IMR-90 (cell line): ENCODE data around the gene SLC16A14. TPM values are rescaled to one million over a fixed set of nuclear protein-coding genes. Genes with fewer than 3 reads are reported as not detected.

Source experiments
- ATAC-seq: fragments of 200-7000 bp; cut with Tn5 transposase; 2 replicates; pipeline ENCODE4 v1.9.1; 2020; ENCODE audit warnings: low read depth, mild to moderate bottlenecking, moderate library complexity
- BruUV-seq: library from RNA; stranded (reverse); fragments of 400-500 nt; replicated peaks from 2 replicates; lab custom pipeline; 2021; lab: Mats Ljungman, UMichigan
- CTCF ChIA-PET: fragments of 300-600 bp; formaldehyde crosslinking; extraction: SDS; loops from one replicate; lab custom pipeline; 2021; ENCODE audit warnings: antibody characterized with exemption; lab: Yijun Ruan, JAX
- POLR2A ChIA-PET: fragments of 300-600 bp; sonication (Branson Sonifier 250); formaldehyde crosslinking; loops from one replicate; lab custom pipeline; 2022; ENCODE audit warnings: antibody characterized with exemption; ENCODE audit not compliant: unreplicated experiment; lab: Charles Lee
- DNase-seq: peaks from one replicate; pipeline ENCODE4 v3.0.0; 2013
- H2AFZ ChIP-seq: replicated peaks from 2 replicates; pipeline ENCODE3; 2013; ENCODE audit warnings: low read length, mild to moderate bottlenecking; ENCODE audit not compliant: poor library complexity
- H2AK5ac ChIP-seq: 2 replicates; pipeline ENCODE4 v1.6.1; 2013; ENCODE audit warnings: low read depth, low read length, inconsistent platforms
- H2AK9ac ChIP-seq: replicated peaks from 2 replicates; pipeline ENCODE3; 2013; ENCODE audit warnings: mild to moderate bottlenecking, low read depth, low read length, moderate library complexity; ENCODE audit not compliant: poor library complexity
- H2BK120ac ChIP-seq: 2 replicates; pipeline ENCODE4 v1.6.1; 2013; ENCODE audit warnings: low read depth, low read length, inconsistent platforms
- H2BK15ac ChIP-seq: 3 replicates; pipeline ENCODE4 v1.6.1; 2013; ENCODE audit warnings: low read depth, low read length, inconsistent platforms
- H2BK20ac ChIP-seq: 2 replicates; pipeline ENCODE4 v1.6.1; 2013; ENCODE audit warnings: low read depth, mild to moderate bottlenecking, inconsistent platforms, low read length, moderate library complexity
- H2BK5ac ChIP-seq: 2 replicates; pipeline ENCODE4 v1.6.1; 2013; ENCODE audit warnings: mild to moderate bottlenecking, low read depth, low read length, inconsistent platforms; ENCODE audit not compliant: poor library complexity, severe bottlenecking
- H3K14ac ChIP-seq: replicated peaks from 2 replicates; pipeline ENCODE4 v1.6.1; 2013; ENCODE audit warnings: low read depth, low read length, inconsistent platforms
- H3K18ac ChIP-seq: 2 replicates; pipeline ENCODE4 v1.6.1; 2013; ENCODE audit warnings: low read depth, low read length, control low read depth
- H3K23ac ChIP-seq: 2 replicates; pipeline ENCODE4 v1.6.1; 2013; ENCODE audit warnings: low read depth, low read length, inconsistent platforms
- H3K27ac ChIP-seq: 2 replicates; pipeline ENCODE4 v1.5.1; 2013; ENCODE audit warnings: mild to moderate bottlenecking, control low read depth, low read length; ENCODE audit not compliant: insufficient read depth
- H3K27me3 ChIP-seq: 2 replicates; pipeline ENCODE4 v1.6.1; 2013; ENCODE audit warnings: low read length; ENCODE audit not compliant: control insufficient read depth, insufficient read depth
- H3K36me3 ChIP-seq: 2 replicates; pipeline ENCODE4 v1.6.1; 2013; ENCODE audit warnings: low read length, mixed read lengths; ENCODE audit not compliant: control insufficient read depth, insufficient read depth
- H3K4ac ChIP-seq: 2 replicates; pipeline ENCODE4 v1.6.1; 2013; ENCODE audit warnings: low read depth, low read length, inconsistent platforms
- H3K4me1 ChIP-seq: 2 replicates; pipeline ENCODE4 v1.6.1; 2013; ENCODE audit warnings: low read length, mixed read lengths; ENCODE audit not compliant: control insufficient read depth, insufficient read depth
- H3K4me2 ChIP-seq: 2 replicates; pipeline ENCODE4 v1.6.1; 2013; ENCODE audit warnings: low read depth, mild to moderate bottlenecking, control low read depth, low read length, moderate library complexity
- H3K4me3 ChIP-seq: 2 replicates; pipeline ENCODE4 v1.5.1; 2013; ENCODE audit warnings: low read depth, mild to moderate bottlenecking, control low read depth, low read length, moderate library complexity; ENCODE audit not compliant: insufficient read depth
- H3K56ac ChIP-seq: 2 replicates; pipeline ENCODE4 v1.6.1; 2013; ENCODE audit warnings: low read length, inconsistent platforms; ENCODE audit not compliant: insufficient read depth; ENCODE audit errors: extremely low read depth
- H3K79me1 ChIP-seq, 2 experiments: 2 replicates each; pipeline ENCODE4 v1.6.1; 2013; ENCODE audit warnings: low read length in 2 of 2, inconsistent platforms in 1 of 2, low read depth in 1 of 2
- H3K9ac ChIP-seq: 2 replicates; pipeline ENCODE4 v1.6.1; 2013; ENCODE audit warnings: low read depth, low read length, control low read depth
- H3K9me1 ChIP-seq: 2 replicates; pipeline ENCODE4 v1.6.1; 2013; ENCODE audit warnings: low read length, inconsistent platforms; ENCODE audit not compliant: insufficient read depth
- H3K9me3 ChIP-seq: 2 replicates; pipeline ENCODE4 v1.6.1; 2013; ENCODE audit warnings: low read length; ENCODE audit not compliant: control insufficient read depth, insufficient read depth
- H4K20me1 ChIP-seq: 2 replicates; pipeline ENCODE4 v1.6.1; 2013; ENCODE audit warnings: low read length, inconsistent platforms; ENCODE audit not compliant: insufficient read depth
- H4K5ac ChIP-seq: 2 replicates; pipeline ENCODE4 v1.6.1; 2013; ENCODE audit warnings: mild to moderate bottlenecking, low read depth, low read length, control low read depth
- H4K8ac ChIP-seq, 2 experiments: 2 replicates each; pipeline ENCODE4 v1.6.1; 2013; ENCODE audit warnings: low read depth in 2 of 2, low read length in 2 of 2, control low read depth in 1 of 2, inconsistent platforms in 1 of 2
- H4K91ac ChIP-seq: 2 replicates; pipeline ENCODE4 v1.6.1; 2013; ENCODE audit warnings: low read depth, low read length, inconsistent platforms; ENCODE audit not compliant: insufficient read depth
- BHLHE40 ChIP-seq: fragments of 150-350 bp; IDR thresholded peaks from 2 replicates; pipeline ENCODE4 v1.6.1; 2016; ENCODE audit warnings: mild to moderate bottlenecking, low read depth, low read length
- CEBPB ChIP-seq: IDR thresholded peaks from 2 replicates; pipeline ENCODE4 v1.6.1; 2012; ENCODE audit warnings: low read depth, low read length, improper control_type of control experiment
- CHD1 ChIP-seq: IDR thresholded peaks from 2 replicates; pipeline ENCODE4 v1.6.1; 2012; ENCODE audit warnings: low read depth, low read length, improper control_type of control experiment
- FOS ChIP-seq: fragments of 150-350 bp; IDR thresholded peaks from 2 replicates; pipeline ENCODE4 v1.6.1; 2016; ENCODE audit warnings: low read depth, low read length
- MAFK ChIP-seq: IDR thresholded peaks from 2 replicates; pipeline ENCODE4 v1.6.1; 2012; ENCODE audit warnings: low read depth, low read length, improper control_type of control experiment
- MAZ ChIP-seq: IDR thresholded peaks from 2 replicates; pipeline ENCODE4 v1.6.1; 2012; ENCODE audit warnings: low read depth, mild to moderate bottlenecking, low read length, improper control_type of control experiment, moderate library complexity, borderline replicate concordance
- MXI1 ChIP-seq: IDR thresholded peaks from 2 replicates; pipeline ENCODE4 v1.6.1; 2012; ENCODE audit warnings: low read depth, mild to moderate bottlenecking, low read length, moderate library complexity, borderline replicate concordance
- NFE2L2 ChIP-seq: fragments of 150-350 bp; IDR thresholded peaks from 2 replicates; pipeline ENCODE4 v1.6.1; 2016; ENCODE audit warnings: low read depth, mild to moderate bottlenecking, low read length
- POLR2A ChIP-seq: IDR thresholded peaks from 2 replicates; pipeline ENCODE4 v1.6.1; 2012; ENCODE audit warnings: mild to moderate bottlenecking, low read depth, low read length
- RAD21 ChIP-seq: IDR thresholded peaks from 2 replicates; pipeline ENCODE4 v1.6.1; 2012; ENCODE audit warnings: low read length, improper control_type of control experiment
- RCOR1 ChIP-seq: IDR thresholded peaks from 2 replicates; pipeline ENCODE4 v1.6.1; 2012; ENCODE audit warnings: mild to moderate bottlenecking, low read length, improper control_type of control experiment; ENCODE audit not compliant: insufficient replicate concordance
- RFX5 ChIP-seq: IDR thresholded peaks from 2 replicates; pipeline ENCODE4 v1.8.0; 2012; ENCODE audit warnings: low read depth, mild to moderate bottlenecking, low read length, moderate library complexity
- SMC3 ChIP-seq: fragments of 150-350 bp; IDR thresholded peaks from 2 replicates; pipeline ENCODE4 v1.6.1; 2016; ENCODE audit warnings: low read depth, mild to moderate bottlenecking, antibody characterized with exemption, low read length, moderate library complexity
- WGBS, 2 experiments: methylation state at CpG; one replicate each; pipeline versions ENCODE4 v1.1.5 to v1.1.7; 2013; ENCODE audit warnings: missing lambda C conversion rate in 2 of 2; ENCODE audit not compliant: insufficient read length in 1 of 2; ENCODE audit errors: extremely low coverage in 2 of 2; 5-methylcytosine and 5-hydroxymethylcytosine counted together
- dilution Hi-C: fragments of 300-500 bp; cut with HindIII; formaldehyde crosslinking; loops from one replicate; pipeline ENCODE4 v1.14.3; 2018; ENCODE audit warnings: low sequenced_read_pairs; ENCODE audit not compliant: unreplicated experiment
- in situ Hi-C: fragments of 300-500 bp; cut with MboI; formaldehyde crosslinking; loops from 3 replicates; pipeline ENCODE4 v1.14.3; 2019; ENCODE audit warnings: low sequenced_read_pairs, inconsistent platforms, mixed read lengths
- intact Hi-C: fragments of 100-400 bp; cut with micrococcal nuclease; formaldehyde crosslinking; loops from 2 replicates; pipeline ENCODE4 v1.10.0; 2022
- polyA plus RNA-seq, 3 experiments: library from polyadenylated mRNA; depleted of rRNA; stranded (reverse); fragments of >200 nt; gene quantifications; 2 replicates each; pipeline ENCODE4 v1.2.3, GENCODE V29; 2012; ENCODE audit warnings: low replicate concordance in 1 of 3
- total RNA-seq: library from RNA; depleted of rRNA; stranded (reverse); fragments of >200 nt; gene quantifications from 2 replicates; pipeline ENCODE4 v1.2.3, GENCODE V29; 2012
- TF ChIP-seq, protein P1 (sequence below): fragments of 150-350 bp; IDR thresholded peaks from 2 replicates; pipeline ENCODE4 v1.6.1; 2017; ENCODE audit warnings: mild to moderate bottlenecking, antibody characterized with exemption, low read length, low read depth
- TF ChIP-seq, protein P2 (sequence below): fragments of 150-350 bp; IDR thresholded peaks from 2 replicates; pipeline ENCODE4 v1.6.1; 2016; ENCODE audit warnings: low read depth, mild to moderate bottlenecking, low read length, moderate library complexity, borderline replicate concordance
- TF ChIP-seq, protein P3 (sequence below): conservative IDR thresholded peaks from 2 replicates; pipeline ENCODE4 v1.5.1; 2012; ENCODE audit warnings: mild to moderate bottlenecking, low read depth, low read length, improper control_type of control experiment

SLC16A14 gene
- total and polyA plus RNA-seq, 2 of the 4 experiments (the other 2 are of a cell fraction): 0.79 to 0.90 TPM

DNA sequence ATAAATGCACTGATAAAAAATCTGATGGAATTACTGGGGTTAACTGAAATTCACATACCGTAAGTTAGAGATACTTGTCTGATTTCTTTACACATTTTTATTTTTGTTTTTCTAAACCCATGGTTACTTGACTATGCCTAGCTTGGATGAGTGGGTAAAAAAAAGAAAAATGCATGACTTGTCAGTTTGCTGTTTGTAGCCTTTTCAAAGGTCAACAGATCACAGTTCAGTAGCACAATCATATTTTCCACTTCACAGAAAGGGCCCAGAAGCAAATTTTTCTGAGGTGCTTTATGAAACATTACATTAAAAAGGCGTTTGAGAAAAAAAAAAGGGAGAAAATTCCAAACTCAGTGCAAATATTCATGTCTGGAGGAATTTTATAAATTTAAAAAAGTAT is 16.4 kb downstream of the SLC16A14 start:
- Histone ChIP-seq H2BK5ac (no peak overlapping the region), H3K27ac (no peak overlapping the region), H3K23ac (no peak overlapping the region), H4K8ac (no peak overlapping the region), H3K9me1 (no peaks in the 10 kb centered on the region), H3K4me2 (no peak overlapping the region), H2AK9ac (no peak overlapping the region), H4K91ac (no peak overlapping the region), H3K79me1 (no peaks in the 10 kb centered on the region), H3K4me1 (0 out of 2 replicates have a peak, but pooled peaks cover 1% of the 10 kb centered on the region), H2AFZ (no peak overlapping the region), H4K20me1 (no peaks in the 10 kb centered on the region), H3K14ac (no peak overlapping the region), H3K56ac (no peak overlapping the region), H3K36me3 (no peaks in the 10 kb centered on the region), H2BK20ac (no peak overlapping the region), H3K18ac (no peak overlapping the region), H3K4ac (no peak overlapping the region), H2BK120ac (no peak overlapping the region), H3K4me3 (no peak overlapping the region), H3K9me3 (no peaks in the 10 kb centered on the region), H4K5ac (no peak overlapping the region), H2AK5ac (no peak overlapping the region), H3K27me3 (no peaks in the 10 kb centered on the region), H2BK15ac (no peak overlapping the region), H3K9ac (no peak overlapping the region)
- TF ChIP-seq MAFK (no peak), NFE2L2 (no peak), CEBPB (no peak), MXI1 (no peak), CHD1 (no peak), RCOR1 (no peak), RFX5 (no peak), MAZ (no peak), BHLHE40 (no peak), FOS (no peak), RAD21 (no peak), SMC3 (no peak), POLR2A (no peak)
- TF ChIP-seq, protein P1, sequence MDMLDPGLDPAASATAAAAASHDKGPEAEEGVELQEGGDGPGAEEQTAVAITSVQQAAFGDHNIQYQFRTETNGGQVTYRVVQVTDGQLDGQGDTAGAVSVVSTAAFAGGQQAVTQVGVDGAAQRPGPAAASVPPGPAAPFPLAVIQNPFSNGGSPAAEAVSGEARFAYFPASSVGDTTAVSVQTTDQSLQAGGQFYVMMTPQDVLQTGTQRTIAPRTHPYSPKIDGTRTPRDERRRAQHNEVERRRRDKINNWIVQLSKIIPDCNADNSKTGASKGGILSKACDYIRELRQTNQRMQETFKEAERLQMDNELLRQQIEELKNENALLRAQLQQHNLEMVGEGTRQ: no peak
- TF ChIP-seq, protein P2, sequence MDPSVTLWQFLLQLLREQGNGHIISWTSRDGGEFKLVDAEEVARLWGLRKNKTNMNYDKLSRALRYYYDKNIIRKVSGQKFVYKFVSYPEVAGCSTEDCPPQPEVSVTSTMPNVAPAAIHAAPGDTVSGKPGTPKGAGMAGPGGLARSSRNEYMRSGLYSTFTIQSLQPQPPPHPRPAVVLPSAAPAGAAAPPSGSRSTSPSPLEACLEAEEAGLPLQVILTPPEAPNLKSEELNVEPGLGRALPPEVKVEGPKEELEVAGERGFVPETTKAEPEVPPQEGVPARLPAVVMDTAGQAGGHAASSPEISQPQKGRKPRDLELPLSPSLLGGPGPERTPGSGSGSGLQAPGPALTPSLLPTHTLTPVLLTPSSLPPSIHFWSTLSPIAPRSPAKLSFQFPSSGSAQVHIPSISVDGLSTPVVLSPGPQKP: no peak
- TF ChIP-seq, protein P3, sequence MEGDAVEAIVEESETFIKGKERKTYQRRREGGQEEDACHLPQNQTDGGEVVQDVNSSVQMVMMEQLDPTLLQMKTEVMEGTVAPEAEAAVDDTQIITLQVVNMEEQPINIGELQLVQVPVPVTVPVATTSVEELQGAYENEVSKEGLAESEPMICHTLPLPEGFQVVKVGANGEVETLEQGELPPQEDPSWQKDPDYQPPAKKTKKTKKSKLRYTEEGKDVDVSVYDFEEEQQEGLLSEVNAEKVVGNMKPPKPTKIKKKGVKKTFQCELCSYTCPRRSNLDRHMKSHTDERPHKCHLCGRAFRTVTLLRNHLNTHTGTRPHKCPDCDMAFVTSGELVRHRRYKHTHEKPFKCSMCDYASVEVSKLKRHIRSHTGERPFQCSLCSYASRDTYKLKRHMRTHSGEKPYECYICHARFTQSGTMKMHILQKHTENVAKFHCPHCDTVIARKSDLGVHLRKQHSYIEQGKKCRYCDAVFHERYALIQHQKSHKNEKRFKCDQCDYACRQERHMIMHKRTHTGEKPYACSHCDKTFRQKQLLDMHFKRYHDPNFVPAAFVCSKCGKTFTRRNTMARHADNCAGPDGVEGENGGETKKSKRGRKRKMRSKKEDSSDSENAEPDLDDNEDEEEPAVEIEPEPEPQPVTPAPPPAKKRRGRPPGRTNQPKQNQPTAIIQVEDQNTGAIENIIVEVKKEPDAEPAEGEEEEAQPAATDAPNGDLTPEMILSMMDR: no peak
- intact Hi-C loops: no loop called here
- no peak for ATAC-seq
- WGBS, 2 experiments: no CpG with 5 or more reads among the region's 2 CpGs
- DNase-seq: no peak
- BruUV-seq: no TSS peak
- ChIA-PET POLR2A (no interaction called here), CTCF (no interaction called here)
- in situ Hi-C loops: no loop called here
- dilution Hi-C loops: no loop called here
